Measurements from ENCODE around the gene CD3G.

DNA sequence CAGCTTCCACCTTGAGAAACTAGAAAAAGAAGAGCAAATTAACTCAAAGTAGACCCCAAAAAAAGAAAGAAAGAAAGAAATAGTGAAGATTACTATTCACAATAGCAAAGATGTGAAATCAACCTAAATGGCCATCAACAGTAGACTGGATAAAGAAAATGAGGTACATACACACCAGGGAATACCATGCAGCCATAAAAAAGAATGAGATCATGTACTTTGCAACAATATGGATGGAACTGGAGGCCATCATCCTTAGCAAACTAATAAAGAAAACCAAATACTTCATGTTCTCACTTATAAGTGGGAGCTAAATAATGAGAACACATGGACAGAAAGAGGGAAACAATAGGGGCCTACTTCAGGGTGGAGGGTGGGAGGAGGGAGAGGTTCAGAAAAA lies 15.4 kb upstream of the CD3G start:
- TF ChIP-seq, protein P1, sequence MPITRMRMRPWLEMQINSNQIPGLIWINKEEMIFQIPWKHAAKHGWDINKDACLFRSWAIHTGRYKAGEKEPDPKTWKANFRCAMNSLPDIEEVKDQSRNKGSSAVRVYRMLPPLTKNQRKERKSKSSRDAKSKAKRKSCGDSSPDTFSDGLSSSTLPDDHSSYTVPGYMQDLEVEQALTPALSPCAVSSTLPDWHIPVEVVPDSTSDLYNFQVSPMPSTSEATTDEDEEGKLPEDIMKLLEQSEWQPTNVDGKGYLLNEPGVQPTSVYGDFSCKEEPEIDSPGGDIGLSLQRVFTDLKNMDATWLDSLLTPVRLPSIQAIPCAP (CRISPR knock-in tag; IDR thresholded peaks at IDR 0.05; ENCODE audit: borderline replicate concordance): no peak
- TF ChIP-seq SMARCA4 (IDR thresholded peaks at IDR 0.05) (no peak), NFE2L1 (tag; IDR thresholded peaks at IDR 0.05; ENCODE audit: borderline replicate concordance, low read depth) (no peak), POLR2A (conservative IDR thresholded peaks at IDR 0.05) (no peak), TBL1XR1 (IDR thresholded peaks at IDR 0.05; ENCODE audit: low read length in 2 of 2) (no peak), ZC3H11A (IDR thresholded peaks at IDR 0.05; ENCODE audit: low read depth, low read length) (no peak), NCOR1 (IDR thresholded peaks at IDR 0.05) (no peak), ELF2 (CRISPR knock-in tag; IDR thresholded peaks at IDR 0.05) (no peak)
- TF ChIP-seq, protein P2, sequence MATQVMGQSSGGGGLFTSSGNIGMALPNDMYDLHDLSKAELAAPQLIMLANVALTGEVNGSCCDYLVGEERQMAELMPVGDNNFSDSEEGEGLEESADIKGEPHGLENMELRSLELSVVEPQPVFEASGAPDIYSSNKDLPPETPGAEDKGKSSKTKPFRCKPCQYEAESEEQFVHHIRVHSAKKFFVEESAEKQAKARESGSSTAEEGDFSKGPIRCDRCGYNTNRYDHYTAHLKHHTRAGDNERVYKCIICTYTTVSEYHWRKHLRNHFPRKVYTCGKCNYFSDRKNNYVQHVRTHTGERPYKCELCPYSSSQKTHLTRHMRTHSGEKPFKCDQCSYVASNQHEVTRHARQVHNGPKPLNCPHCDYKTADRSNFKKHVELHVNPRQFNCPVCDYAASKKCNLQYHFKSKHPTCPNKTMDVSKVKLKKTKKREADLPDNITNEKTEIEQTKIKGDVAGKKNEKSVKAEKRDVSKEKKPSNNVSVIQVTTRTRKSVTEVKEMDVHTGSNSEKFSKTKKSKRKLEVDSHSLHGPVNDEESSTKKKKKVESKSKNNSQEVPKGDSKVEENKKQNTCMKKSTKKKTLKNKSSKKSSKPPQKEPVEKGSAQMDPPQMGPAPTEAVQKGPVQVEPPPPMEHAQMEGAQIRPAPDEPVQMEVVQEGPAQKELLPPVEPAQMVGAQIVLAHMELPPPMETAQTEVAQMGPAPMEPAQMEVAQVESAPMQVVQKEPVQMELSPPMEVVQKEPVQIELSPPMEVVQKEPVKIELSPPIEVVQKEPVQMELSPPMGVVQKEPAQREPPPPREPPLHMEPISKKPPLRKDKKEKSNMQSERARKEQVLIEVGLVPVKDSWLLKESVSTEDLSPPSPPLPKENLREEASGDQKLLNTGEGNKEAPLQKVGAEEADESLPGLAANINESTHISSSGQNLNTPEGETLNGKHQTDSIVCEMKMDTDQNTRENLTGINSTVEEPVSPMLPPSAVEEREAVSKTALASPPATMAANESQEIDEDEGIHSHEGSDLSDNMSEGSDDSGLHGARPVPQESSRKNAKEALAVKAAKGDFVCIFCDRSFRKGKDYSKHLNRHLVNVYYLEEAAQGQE (IDR thresholded peaks at IDR 0.05; ENCODE audit: borderline replicate concordance): no peak
- TF ChIP-seq, protein P2 (CRISPR knock-in tag; IDR thresholded peaks at IDR 0.05; ENCODE audit: low read depth): no peak
- TF ChIP-seq, protein P3, sequence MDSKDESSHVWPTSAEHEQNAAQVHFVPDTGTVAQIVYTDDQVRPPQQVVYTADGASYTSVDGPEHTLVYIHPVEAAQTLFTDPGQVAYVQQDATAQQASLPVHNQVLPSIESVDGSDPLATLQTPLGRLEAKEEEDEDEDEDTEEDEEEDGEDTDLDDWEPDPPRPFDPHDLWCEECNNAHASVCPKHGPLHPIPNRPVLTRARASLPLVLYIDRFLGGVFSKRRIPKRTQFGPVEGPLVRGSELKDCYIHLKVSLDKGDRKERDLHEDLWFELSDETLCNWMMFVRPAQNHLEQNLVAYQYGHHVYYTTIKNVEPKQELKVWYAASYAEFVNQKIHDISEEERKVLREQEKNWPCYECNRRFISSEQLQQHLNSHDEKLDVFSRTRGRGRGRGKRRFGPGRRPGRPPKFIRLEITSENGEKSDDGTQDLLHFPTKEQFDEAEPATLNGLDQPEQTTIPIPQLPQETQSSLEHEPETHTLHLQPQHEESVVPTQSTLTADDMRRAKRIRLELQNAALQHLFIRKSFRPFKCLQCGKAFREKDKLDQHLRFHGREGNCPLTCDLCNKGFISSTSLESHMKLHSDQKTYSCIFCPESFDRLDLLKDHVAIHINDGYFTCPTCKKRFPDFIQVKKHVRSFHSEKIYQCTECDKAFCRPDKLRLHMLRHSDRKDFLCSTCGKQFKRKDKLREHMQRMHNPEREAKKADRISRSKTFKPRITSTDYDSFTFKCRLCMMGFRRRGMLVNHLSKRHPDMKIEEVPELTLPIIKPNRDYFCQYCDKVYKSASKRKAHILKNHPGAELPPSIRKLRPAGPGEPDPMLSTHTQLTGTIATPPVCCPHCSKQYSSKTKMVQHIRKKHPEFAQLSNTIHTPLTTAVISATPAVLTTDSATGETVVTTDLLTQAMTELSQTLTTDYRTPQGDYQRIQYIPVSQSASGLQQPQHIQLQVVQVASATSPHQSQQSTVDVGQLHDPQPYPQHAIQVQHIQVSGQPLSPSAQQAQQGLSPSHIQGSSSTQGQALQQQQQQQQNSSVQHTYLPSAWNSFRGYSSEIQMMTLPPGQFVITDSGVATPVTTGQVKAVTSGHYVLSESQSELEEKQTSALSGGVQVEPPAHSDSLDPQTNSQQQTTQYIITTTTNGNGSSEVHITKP (IDR thresholded peaks at IDR 0.05; ENCODE audit: partially characterized antibody): no peak
- TF ChIP-seq, protein P4, sequence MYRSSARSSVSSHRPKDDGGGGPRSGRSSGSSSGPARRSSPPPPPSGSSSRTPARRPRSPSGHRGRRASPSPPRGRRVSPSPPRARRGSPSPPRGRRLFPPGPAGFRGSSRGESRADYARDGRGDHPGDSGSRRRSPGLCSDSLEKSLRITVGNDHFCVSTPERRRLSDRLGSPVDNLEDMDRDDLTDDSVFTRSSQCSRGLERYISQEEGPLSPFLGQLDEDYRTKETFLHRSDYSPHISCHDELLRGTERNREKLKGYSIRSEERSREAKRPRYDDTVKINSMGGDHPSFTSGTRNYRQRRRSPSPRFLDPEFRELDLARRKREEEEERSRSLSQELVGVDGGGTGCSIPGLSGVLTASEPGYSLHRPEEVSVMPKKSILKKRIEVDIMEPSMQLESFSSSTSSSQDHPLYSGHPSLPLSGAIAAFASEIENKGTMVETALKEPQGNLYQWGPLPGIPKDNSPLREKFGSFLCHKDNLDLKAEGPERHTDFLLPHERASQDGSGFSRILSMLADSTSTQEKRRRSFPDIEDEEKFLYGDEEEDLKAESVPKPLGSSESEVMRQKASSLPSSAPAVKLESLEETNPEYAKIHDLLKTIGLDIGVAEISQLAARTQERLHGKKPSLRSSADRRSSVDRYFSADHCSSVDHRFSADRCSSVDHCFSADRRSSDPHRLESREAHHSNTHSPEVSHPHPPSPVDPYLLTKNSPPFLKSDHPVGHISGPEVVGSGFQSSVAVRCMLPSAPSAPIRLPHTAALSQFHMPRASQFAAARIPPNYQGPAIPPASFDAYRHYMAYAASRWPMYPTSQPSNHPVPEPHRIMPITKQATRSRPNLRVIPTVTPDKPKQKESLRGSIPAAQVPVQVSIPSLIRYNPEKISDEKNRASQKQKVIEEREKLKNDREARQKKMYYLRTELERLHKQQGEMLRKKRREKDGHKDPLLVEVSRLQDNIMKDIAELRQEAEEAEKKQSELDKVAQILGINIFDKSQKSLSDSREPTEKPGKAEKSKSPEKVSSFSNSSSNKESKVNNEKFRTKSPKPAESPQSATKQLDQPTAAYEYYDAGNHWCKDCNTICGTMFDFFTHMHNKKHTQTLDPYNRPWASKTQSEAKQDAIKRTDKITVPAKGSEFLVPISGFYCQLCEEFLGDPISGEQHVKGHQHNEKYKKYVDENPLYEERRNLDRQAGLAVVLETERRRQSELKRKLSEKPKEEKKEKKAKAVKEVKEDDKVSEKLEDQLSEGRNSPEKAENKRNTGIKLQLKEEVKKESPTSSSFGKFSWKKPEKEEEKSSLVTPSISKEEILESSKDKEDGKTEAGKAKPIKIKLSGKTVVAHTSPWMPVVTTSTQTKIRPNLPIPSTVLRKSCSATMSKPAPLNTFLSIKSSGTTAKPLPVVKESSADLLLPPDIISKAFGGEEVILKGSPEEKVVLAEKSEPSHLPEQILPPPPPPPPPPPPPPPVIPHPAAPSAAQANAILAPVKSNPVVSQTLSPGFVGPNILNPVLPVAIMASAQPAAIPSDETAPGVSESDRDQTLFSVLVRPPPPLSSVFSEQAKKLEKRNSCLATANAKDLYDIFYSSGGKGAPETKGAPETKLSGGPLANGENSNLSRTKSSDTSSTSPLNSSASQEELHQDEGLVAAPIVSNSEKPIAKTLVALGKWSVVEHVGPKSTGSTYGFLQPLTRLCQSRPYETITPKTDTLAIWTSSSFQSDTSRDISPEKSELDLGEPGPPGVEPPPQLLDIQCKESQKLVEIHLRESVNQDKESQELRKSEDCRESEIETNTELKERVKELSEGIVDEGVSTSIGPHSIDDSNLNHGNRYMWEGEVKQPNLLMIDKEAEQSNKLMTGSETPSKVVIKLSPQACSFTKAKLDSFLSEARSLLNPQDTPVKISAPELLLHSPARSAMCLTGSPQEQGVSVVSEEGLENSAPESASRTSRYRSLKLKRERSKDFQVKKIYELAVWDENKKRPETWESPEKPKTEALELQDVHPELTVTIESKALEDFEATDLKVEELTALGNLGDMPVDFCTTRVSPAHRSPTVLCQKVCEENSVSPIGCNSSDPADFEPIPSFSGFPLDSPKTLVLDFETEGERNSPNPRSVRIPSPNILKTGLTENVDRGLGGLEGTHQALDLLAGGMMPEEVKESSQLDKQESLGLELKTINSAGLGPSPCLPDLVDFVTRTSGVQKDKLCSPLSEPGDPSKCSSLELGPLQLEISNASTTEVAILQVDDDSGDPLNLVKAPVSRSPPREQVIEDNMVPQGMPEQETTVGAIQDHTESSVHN (IDR thresholded peaks at IDR 0.05; ENCODE audit: borderline replicate concordance in 1 of 2, low read depth in 1 of 2): no peak
